ENCODE data around the gene HS1BP3. TPM values are rescaled to one million over a fixed set of nuclear protein-coding genes. Genes with fewer than 3 reads are reported as not detected.

The HS1BP3 gene
- total RNA-seq, 1 donor from 2014 or later = 22.1 TPM

DNA sequence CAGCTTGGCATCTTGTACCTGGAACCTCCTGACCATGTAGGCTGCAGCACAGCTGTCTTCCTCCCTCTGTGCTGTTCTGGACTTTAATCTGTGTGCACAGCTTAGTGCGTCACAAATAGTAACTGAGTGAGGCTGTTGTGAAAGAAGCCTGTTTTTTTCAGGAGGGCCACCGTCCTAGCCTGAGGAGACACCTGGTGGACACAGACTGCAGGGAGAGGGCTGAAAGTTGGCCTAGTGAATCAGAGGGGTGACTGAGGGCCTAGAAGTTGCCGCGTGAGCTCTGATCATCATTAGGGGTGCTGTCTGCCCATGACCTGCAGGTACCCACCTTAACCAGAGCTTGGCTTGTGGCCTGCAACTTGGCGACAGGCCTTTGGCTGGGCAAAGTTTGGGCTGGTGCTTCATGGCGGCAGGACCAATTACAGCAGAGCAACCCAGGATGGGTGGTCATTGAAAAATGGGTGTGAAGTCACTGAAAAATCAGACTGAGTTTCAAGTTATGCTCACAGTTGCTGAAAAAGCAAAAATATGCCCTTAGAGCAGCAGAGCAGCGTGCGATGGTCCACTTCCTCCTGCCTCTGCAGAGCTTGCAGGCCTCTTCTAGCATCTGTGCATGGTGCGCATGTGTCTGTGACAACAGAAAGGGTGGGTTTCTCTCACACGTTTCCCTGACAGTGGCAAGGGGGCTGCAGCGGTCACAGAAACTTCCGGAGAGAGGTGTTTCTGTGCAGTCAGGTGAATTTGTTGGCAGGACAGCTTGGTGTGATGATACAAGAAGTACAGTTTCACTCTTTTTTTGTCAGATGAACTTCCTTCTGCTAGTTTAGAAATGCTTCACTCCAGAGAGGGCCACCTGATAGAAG lies 25.7 kb upstream of the HS1BP3 start:
- H3K27me3 Mint-ChIP-seq = peaks cover 40% of the 10 kb centered on the region
- peaks cover 3% of the 10 kb centered on the region for H3K36me3 Mint-ChIP-seq
- H3K4me3 Mint-ChIP-seq = no peak overlapping the region

GRCh38 chr2:20675701-20676352 lies 24.9 kb upstream of the HS1BP3 start:
- H3K4me3 Mint-ChIP-seq = no peak overlapping the region
- DNase-seq (ENCODE audit: extremely low spot score, unreplicated experiment) = no peak
- H3K27me3 Mint-ChIP-seq = peaks cover 46% of the 10 kb centered on the region
- H3K36me3 Mint-ChIP-seq = no peaks in the 10 kb centered on the region
- H3K4me1 Mint-ChIP-seq (ENCODE audit: unreplicated experiment) = peaks cover 6% of the 10 kb centered on the region
- TF ChIP-seq CTCF (conservative IDR thresholded peaks at IDR 0.05) = no peak
- no peaks in the 10 kb centered on the region for H3K9me3 Mint-ChIP-seq
- H3K27ac Mint-ChIP-seq = peak overlapping the region; percentile 78

More for the DNA sequence above, 25.7 kb upstream of the HS1BP3 start:
- no peak for TF ChIP-seq CTCF (conservative IDR thresholded peaks at IDR 0.05)
- peak overlapping the region; percentile 78 for H3K27ac Mint-ChIP-seq
- no peaks in the 10 kb centered on the region for H3K9me3 Mint-ChIP-seq
- DNase-seq (ENCODE audit: extremely low spot score, unreplicated experiment) = no peak
- peaks cover 6% of the 10 kb centered on the region for H3K4me1 Mint-ChIP-seq (ENCODE audit: unreplicated experiment)

- Mint-ChIP-seq H3K27ac (no peak overlapping the region), H3K4me3 (peak overlapping the region; percentile 45), H3K9me3 (no peaks in the 10 kb centered on the region), H3K27me3 (peaks cover 50% of the 10 kb centered on the region), H3K4me1 (ENCODE audit: unreplicated experiment) (peaks cover 6% of the 10 kb centered on the region), H3K36me3 (no peaks in the 10 kb centered on the region)
- DNase-seq (ENCODE audit: extremely low spot score, unreplicated experiment) = no peak
- no peak for TF ChIP-seq CTCF (conservative IDR thresholded peaks at IDR 0.05)
Measured at GRCh38 chr2:20674974-20675679, 24.2 kb upstream of the HS1BP3 start.

DNA sequence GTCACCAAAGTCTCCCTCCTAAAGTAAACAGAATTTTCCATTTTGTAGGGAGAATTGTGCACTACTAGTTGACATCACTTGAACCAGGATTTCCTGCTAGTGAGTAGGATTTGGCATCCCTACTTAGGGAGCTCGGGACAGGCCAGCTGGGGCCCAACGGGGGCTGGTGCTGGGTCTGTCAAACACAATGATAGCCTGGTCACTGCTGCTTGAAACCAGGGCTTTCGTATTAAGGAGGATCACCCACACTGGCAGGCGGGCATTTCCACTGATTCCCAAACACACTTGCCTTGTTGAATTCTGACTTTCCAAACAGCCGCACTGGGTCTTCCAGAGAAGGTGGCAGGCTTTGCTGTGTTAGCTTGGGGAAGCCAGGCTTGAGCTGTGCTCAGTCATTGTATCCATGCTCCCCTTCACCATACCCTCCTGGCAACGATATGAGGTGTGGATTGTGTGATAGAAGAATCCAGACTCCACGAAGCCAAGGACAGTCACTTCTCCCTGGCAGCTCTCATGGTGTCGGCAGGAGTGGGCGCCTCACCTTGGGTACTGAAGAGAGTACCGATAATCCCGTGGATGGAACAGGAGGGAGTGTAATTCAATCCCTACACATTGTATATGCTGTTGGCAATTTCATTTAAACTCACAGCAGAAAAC lies 23.5 kb upstream of the HS1BP3 start:
- Mint-ChIP-seq H3K4me1 (ENCODE audit: unreplicated experiment) (peaks cover 6% of the 10 kb centered on the region), H3K27ac (no peak overlapping the region), H3K9me3 (no peaks in the 10 kb centered on the region), H3K27me3 (peaks cover 57% of the 10 kb centered on the region), H3K36me3 (no peaks in the 10 kb centered on the region), H3K4me3 (peak overlapping the region; percentile 45)
- TF ChIP-seq CTCF (conservative IDR thresholded peaks at IDR 0.05) = no peak
- no peak for DNase-seq (ENCODE audit: extremely low spot score, unreplicated experiment)

DNA sequence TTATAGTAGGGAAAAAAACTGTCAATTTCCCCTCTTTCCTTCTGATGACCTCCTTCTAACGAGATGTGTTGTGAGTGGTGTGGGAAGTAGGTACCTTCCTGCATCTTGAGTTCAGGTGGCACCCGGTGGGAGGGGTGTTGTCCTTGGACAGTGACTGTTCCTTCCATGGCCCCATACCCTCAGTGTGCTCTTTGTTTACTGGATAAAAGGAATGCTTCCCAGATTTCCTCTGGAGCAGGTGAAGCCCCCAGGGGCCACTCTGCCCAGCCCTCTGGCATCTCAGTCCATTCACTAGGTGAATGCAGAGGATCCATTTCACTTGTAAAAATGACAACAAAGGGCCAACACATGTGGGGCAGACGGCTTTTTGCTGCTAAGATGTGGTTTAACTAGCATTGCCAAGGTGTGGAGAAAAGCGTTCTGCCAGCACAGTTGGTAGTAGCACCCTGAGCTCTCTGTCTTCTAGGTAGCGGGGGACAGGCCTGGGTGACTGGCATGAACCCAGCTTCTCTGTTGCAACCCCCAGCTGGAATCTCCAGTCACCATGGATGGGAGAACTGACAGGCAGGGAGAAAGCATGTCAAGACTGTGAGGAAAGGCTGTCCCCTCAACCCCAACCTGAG lies 22.9 kb upstream of the HS1BP3 start:
- no peak for DNase-seq (ENCODE audit: extremely low spot score, unreplicated experiment)
- no peaks in the 10 kb centered on the region for H3K36me3 Mint-ChIP-seq
- no peaks in the 10 kb centered on the region for H3K9me3 Mint-ChIP-seq
- no peak overlapping the region for H3K27ac Mint-ChIP-seq
- H3K4me3 Mint-ChIP-seq = no peak overlapping the region
- peaks cover 63% of the 10 kb centered on the region for H3K27me3 Mint-ChIP-seq
- peaks cover 6% of the 10 kb centered on the region for H3K4me1 Mint-ChIP-seq (ENCODE audit: unreplicated experiment)
- no peak for TF ChIP-seq CTCF (conservative IDR thresholded peaks at IDR 0.05)

Data from type B pancreatic cell (in vitro differentiated cells).